Type B pancreatic cell (in vitro differentiated cells): ENCODE results near the gene CASTOR1. TPM values are rescaled to one million over a fixed set of nuclear protein-coding genes. Genes with fewer than 3 reads are reported as not detected.

ENCODE experiments used
- DNase-seq: peaks from one replicate; pipeline ENCODE4 v3.0.0; 2021; ENCODE audit warnings: mixed read lengths; ENCODE audit not compliant: unreplicated experiment; ENCODE audit errors: extremely low spot score
- H3K27ac Mint-ChIP-seq: 2 replicates; pipeline ENCODE4 v1.8.0; 2021; ENCODE audit warnings: mild to moderate bottlenecking, mixed read lengths
- H3K27me3 Mint-ChIP-seq: 2 replicates; pipeline ENCODE4 v1.8.0; 2021; ENCODE audit warnings: mixed read lengths
- H3K36me3 Mint-ChIP-seq: 2 replicates; pipeline ENCODE4 v1.8.0; 2021; ENCODE audit warnings: mixed read lengths
- H3K4me1 Mint-ChIP-seq: one replicate; pipeline ENCODE4 v1.8.0; 2021; ENCODE audit warnings: mixed read lengths; ENCODE audit not compliant: unreplicated experiment
- H3K4me3 Mint-ChIP-seq: 2 replicates; pipeline ENCODE4 v1.8.0; 2021; ENCODE audit warnings: mild to moderate bottlenecking, mixed read lengths
- H3K9me3 Mint-ChIP-seq: 2 replicates; pipeline ENCODE4 v1.8.0; 2021; ENCODE audit warnings: mixed read lengths
- CTCF ChIP-seq: fragments of 200-600 bp; sonication (generic); conservative IDR thresholded peaks from 2 replicates; pipeline ENCODE4 v1.5.0; 2021; ENCODE audit warnings: antibody characterized with exemption, mild to moderate bottlenecking
- total RNA-seq: library from RNA; stranded (reverse); gene quantifications from 2 replicates; pipeline ENCODE4 v1.2.1, GENCODE V29; 2021; ENCODE audit warnings: low replicate concordance

The CASTOR1 gene
- total RNA-seq, 1 donor from 2014 or later: 11.4 TPM

GRCh38 chr22:30296324-30296723, 7.0 kb upstream of the CASTOR1 start:
- peak overlapping the region; percentile 45 for H3K4me3 Mint-ChIP-seq
- TF ChIP-seq CTCF: no peak
- H3K9me3 Mint-ChIP-seq: no peaks in the 10 kb centered on the region
- no peaks in the 10 kb centered on the region for H3K27me3 Mint-ChIP-seq
- peaks cover 11% of the 10 kb centered on the region for H3K36me3 Mint-ChIP-seq
- DNase-seq: no peak
- peaks cover 12% of the 10 kb centered on the region for H3K4me1 Mint-ChIP-seq
- H3K27ac Mint-ChIP-seq: peak overlapping the region; percentile 76

- DNase-seq: no peak
- Mint-ChIP-seq H3K4me3 (no peak overlapping the region), H3K9me3 (no peaks in the 10 kb centered on the region), H3K27me3 (no peaks in the 10 kb centered on the region), H3K4me1 (peaks cover 9% of the 10 kb centered on the region), H3K27ac (peak overlapping the region; percentile 76), H3K36me3 (peaks cover 11% of the 10 kb centered on the region)
- TF ChIP-seq CTCF: no peak
These were observed 6.3 kb upstream of the CASTOR1 start for GRCh38 chr22:30295576-30295975.

GRCh38 chr22:30294830-30295229, 5.5 kb upstream of the CASTOR1 start:
- H3K27ac Mint-ChIP-seq: no peak overlapping the region
- no peaks in the 10 kb centered on the region for H3K9me3 Mint-ChIP-seq
- no peak overlapping the region for H3K4me3 Mint-ChIP-seq
- H3K27me3 Mint-ChIP-seq: no peaks in the 10 kb centered on the region
- peaks cover 12% of the 10 kb centered on the region for H3K4me1 Mint-ChIP-seq
- TF ChIP-seq CTCF: no peak
- no peak for DNase-seq
- H3K36me3 Mint-ChIP-seq: peaks cover 11% of the 10 kb centered on the region

- no peaks in the 10 kb centered on the region for H3K27me3 Mint-ChIP-seq
- no peak overlapping the region for H3K27ac Mint-ChIP-seq
- H3K9me3 Mint-ChIP-seq: no peaks in the 10 kb centered on the region
- H3K4me1 Mint-ChIP-seq: peaks cover 13% of the 10 kb centered on the region
- no peak for DNase-seq
- TF ChIP-seq CTCF: no peak
- peaks cover 11% of the 10 kb centered on the region for H3K36me3 Mint-ChIP-seq
- H3K4me3 Mint-ChIP-seq: no peak overlapping the region
These were observed 4.8 kb upstream of the CASTOR1 start for GRCh38 chr22:30294066-30294465.

GRCh38 chr22:30293026-30293425, 3.7 kb upstream of the CASTOR1 start:
- no peaks in the 10 kb centered on the region for H3K9me3 Mint-ChIP-seq
- no peak for TF ChIP-seq CTCF
- no peaks in the 10 kb centered on the region for H3K27me3 Mint-ChIP-seq
- peaks cover 9% of the 10 kb centered on the region for H3K4me1 Mint-ChIP-seq
- no peak overlapping the region for H3K27ac Mint-ChIP-seq
- DNase-seq: no peak
- H3K36me3 Mint-ChIP-seq: peaks cover 11% of the 10 kb centered on the region
- no peak overlapping the region for H3K4me3 Mint-ChIP-seq
